GM19239 (cell line): ENCODE data around the gene REC114.
"Not testable (repeated sequence)": the region's sequence is repeated elsewhere in the genome, so short reads cannot be mapped to it uniquely, and the experiment has no call there.

Source experiments
- DNase-seq: peaks from one replicate; pipeline ENCODE4 v3.0.0; 2011; ENCODE audit warnings: low spot score; ENCODE audit not compliant: insufficient read length
- FAIRE-seq: peaks from 2 replicates; lab custom pipeline; 2011; peaks lifted over from hg19 to GRCh38; lab: Jason Lieb, UNC

REC114 gene

DNA sequence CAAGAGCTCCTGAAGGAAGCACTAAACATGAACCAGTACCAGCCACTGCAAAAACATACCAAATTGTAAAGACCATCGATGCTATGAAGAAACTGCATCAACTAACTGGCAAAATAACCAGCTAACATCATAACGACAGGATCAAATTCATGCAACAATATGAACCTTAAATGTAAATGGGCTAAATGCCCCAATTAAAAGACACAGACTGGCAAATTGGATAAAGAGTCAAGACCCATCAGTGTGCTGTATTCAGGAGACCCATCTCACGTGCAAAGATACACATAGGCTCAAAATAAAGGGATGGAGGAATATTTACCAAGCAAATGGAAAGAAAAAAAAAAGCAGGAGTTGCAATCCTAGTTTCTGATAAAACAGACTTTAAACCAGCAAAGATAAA is 7.0 kb downstream of the REC114 start:
- not testable (repeated sequence) for FAIRE-seq, DNase-seq

DNA sequence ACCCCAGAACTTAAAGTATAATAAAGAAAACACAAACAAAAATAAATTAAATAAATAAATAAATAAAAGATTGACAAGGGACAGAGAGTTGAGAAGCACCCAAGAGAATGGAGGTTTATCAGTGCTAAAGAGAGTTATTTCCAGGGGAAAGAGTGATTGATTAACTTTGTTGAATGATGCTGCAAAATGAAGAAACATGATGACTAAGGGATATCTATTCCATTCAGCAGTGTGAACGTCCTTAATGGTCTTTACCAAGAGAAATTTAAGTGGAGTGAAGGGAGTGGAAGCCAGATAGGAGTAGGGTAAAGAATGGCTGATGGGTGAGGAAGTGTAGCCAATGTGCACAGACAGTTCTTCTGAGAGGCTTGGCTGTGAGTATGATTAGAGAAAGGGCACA is 11.1 kb downstream of the REC114 start:
- FAIRE-seq (no peak), DNase-seq (no peak)

DNA sequence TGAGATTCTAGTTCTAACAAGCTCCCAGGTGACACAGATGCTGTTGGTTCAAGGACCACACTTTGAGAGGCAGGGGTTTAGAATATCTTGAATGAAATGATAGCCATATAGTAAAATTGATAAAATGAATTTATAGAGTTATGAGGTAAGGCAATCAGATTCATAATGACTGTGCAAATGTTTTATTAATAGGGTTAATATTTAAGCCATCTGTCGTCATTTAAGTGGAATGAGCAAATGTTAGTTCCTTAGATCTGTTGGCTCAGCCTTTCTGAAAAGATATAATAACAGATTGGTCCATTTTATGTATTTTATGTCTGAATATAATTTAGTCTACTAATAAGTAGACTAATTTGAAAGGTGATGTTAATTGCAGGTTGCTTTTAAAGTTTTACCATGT is 12.9 kb downstream of the REC114 start:
- no peak for FAIRE-seq
- no peak for DNase-seq

DNA sequence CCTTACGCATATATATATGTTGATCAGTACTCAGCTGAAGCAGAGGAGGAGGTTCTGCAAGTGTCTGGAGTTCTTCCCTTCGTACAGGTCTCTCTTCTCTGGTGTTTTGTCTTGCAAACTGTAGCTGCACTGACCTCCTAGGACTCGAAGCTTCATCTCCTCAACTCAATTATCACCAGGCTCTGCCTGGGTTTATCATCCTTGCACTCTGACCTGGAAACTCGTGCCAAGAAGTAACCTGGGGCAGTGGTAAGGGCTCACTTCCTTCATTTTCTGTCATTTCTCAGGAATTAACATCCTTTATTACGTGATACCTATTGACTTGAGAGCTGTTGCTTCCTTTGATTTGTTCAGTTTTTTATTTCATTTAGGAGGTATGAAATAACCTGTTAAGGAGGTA is 14.4 kb downstream of the REC114 start:
- FAIRE-seq: no peak
- DNase-seq: no peak

DNA sequence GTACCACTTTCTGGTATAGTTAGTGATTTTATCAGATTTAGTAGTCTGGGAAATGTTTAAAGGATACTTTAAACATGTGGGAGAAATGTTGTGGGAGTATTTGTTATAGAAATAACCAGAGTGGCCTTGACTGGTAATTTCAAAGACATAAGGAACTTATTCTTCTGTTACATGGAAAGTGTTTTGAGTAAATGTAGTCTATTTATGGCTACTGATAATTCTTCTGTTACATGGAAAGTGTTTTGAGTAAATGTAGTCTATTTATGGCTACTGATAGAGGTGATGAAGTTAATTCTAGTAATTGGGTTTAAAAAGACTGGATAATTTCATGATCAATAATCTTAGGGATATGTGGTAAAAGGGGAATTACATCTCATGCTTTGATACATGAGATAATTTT is 17.7 kb downstream of the REC114 start:
- FAIRE-seq (no peak), DNase-seq (no peak)

DNA sequence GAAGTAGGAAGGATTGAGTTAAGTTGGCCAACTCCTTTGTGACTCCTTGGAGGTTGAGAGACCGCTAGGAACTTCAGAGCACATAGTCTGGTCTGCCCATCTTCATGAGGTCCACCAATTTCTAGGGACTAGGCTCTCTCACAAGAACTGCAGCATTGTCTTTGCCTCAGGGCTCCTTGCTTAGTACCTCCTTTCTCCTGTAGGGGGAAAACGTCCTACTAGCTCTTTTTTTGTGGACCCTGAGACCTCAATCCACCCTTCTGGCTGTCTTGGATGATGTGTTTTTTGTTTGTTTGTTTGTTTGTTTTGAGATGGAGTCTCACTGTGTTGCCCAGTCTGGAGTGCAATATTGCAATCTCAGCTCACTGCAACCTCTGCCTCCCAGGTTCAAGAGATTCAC is 21.6 kb downstream of the REC114 start:
- FAIRE-seq (no peak), DNase-seq (peak; percentile 3)

DNA sequence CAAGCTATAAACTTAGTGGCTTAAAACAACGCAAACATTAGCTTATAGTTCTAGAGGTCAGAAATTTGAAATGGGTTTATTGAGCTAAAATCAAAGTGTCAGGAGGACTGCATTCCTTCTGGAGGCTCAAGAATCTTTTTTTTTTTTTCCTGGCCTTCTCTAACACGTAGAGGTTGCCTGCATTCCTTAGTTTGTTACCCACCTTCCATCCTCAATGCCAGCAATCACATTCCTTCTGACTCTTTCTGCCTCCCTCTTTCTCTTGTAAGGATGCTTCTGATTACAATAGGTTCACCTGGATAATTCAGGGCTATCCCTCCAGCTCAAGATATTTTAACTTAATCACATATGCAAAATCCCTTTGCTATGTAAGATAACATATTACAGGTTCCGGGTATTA is 24.8 kb downstream of the REC114 start:
- no peak for FAIRE-seq

DNA sequence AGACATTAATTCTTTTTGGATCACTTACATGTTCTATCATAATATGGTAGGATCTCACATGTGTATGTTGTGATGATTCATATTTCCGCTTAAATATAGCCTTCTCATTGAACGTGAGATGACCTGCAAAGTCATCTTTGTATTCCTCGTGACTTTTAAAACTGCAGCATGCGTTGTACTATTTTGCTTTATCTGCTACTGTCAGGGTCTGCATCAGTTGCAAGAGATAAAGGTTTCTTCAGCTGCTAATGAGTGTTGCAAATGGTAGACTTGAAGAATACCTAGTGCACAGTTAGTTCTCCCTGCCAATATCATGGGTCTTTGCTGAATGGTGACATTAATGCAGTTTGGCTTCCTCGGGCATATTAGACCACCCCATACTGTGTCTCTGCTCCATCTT is 31.8 kb downstream of the REC114 start:
- no peak for DNase-seq
- FAIRE-seq: no peak

More for the DNA sequence above, 24.8 kb downstream of the REC114 start:
- DNase-seq: no peak

DNA sequence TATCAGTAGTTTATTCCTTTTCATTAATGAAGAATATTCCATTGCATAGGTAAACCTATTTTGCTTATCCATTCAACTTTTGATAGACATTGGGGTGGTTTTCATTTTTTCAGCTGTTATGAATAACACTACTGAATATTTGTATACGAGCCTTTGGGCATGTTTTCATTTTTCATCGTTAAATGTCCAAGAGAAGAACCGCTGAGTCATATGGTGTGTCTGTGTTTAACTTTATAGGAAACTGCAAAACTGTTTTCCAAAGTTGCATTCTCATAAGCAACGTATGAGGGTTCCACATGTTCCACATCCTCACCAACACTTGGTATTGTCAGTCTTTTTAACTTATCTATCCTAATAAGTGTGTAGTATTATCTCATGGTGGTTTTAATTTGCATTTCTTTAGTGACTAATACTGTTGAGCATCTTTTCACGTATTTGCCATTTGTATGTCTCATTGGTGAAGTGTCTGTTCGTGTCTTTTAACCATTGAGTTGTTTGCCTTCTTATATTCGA is 33.8 kb downstream of the REC114 start:
- DNase-seq (no peak), FAIRE-seq (no peak)

DNA sequence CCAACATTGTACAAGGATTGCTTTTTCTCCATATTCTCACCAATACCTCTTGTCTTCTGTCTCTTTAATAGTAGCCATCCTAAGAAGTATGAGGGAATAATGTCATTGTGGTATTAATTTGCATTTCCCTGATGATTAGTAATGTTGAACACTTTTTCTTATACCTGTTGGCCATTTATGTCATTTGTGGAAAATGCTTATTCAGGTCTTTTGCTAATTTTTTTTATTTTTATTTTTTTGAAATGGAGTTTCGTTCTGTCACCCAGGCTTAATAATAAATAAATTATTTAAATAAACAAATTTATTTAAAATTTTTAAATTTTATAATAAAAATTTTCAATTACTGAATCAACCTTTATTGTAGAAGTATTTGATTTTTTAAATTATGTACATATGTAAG is 37.1 kb downstream of the REC114 start:
- no peak for DNase-seq
- FAIRE-seq: no peak

DNA sequence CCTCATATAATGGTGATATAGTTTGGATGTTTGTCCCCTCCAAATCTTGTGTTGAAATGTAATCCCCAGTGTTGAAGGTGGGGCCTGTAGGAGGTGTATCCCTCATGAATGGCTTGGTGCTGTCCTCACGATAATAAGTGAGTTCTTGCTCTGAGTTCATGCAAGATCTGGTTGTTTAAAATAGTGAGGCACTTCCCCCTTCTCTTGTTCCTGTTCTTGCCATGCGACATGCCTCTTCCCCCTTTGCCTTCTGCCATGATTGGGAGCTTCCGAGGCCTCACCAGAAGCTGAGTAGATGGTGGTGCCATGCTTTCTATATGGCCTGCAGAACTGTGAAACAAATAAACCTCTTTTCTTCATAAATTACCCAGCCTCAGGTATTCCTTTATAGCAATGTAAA is 39.2 kb downstream of the REC114 start:
- FAIRE-seq: no peak
- DNase-seq: no peak

DNA sequence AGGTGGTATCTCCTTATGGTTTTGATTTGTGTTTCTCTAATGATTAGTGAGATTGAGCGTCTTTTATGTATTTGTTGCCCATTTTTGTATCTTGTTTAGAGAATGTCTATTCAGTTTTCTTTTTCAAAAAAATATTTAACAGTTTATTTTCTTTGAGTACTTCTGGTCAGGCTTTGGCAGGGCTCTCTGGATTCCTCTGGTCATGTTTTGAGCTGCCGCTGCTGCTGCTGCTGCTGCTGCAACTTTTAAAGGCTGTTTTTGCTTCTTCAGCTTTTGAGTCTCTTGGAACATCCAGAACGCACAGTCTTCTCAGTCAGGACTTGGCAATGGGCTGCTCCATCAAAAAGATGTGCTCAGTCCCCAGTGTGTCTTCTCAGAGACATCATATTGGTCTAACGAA is 40.1 kb downstream of the REC114 start:
- no peak for FAIRE-seq
- DNase-seq: no peak

DNA sequence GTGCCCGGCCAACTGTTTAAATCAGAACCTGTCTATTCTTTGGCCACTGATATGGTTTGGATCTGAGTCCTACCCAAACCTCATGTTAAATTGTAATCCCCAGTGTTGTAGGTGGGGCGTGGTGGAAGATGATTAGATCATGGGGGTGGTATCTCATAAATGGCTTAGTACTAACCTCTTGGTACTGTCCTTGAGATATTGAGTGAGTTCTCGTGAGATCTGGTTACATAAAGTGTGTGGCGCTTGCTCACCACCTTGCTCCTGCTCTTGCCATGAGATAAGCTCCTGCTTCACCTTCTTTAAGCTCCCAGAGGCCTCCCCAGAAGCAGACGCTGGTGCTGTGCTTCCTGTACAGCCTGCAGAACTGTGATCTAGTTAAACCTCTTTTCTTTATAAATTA is 42.4 kb downstream of the REC114 start:
- FAIRE-seq: no peak
- DNase-seq: no peak

DNA sequence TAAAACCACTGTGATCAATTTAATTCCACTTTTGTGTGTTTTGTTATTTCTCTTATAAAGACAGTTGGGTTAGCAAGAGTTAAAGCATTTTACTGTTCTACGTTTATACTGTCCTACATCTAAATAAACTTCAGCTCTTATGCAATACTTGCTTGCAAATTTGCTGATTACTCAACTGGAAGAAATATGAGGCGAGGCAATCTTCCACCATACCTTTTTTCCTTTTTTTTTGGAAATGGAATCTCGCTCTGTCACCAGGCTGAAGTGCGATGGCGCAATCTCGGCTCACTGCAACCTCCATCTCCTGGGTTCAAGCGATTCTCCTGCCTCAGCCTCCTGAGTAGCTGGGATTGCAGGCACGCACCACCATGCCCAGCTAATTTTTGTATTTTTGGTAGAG is 42.9 kb downstream of the REC114 start:
- not testable (repeated sequence) for DNase-seq, FAIRE-seq

DNA sequence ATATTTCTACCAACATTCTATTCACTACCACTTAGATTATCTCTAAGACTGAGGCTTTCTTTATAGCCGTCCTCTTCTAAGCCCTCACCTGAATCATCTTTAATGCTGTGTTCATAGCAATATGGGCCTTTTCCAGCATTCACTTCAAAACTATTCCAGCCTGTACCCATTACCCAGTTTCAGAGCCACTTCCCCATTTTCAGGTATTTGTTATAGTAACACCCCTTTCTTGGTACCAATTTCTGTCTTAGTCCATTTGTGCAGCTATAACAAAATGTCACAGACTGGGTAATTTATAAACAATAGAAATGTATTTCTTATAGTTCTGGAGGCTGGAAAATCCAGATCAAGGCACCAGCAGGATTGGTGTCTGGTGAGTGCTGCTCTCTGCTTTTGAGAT is 45.7 kb downstream of the REC114 start:
- DNase-seq (no peak), FAIRE-seq (no peak)

DNA sequence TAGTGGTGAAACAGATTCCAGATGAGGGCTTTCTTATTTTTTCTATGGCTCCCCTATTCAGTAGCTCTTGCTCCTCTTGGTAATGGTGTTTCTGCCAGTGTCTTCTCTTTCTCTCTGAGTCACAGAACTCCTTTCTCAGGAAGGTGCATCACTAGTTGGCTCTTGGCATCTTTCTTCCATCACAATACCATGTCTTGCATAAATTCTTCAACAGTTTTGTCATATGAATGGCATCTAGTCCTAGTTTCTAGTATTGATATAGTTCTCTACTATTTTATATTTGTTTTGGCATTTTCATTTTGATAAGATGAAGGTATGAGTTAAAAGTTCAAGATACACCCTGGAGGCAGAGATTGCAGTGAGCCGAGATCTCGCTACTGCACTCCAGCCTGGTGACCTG is 51.0 kb downstream of the REC114 start:
- FAIRE-seq (no peak), DNase-seq (no peak)

DNA sequence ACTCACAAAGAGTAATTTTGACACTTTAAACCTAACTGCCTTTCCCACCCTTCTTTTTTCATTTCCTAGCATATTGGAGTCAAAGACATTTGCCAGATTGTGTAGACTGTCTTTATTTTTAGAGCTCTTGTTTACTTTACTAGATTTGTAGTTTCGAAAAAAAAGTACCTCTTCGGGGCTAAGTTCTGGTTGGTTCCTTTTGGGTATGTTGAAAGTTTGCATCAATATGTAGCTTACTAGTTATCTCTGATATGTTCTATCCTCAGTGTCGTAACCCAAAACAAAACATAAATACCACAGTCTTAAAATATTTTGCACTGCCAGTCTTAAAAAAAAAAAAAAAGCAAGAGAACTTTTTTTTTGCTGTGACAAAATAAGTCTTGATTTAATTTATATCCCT is 52.2 kb downstream of the REC114 start:
- DNase-seq: no peak
- no peak for FAIRE-seq

DNA sequence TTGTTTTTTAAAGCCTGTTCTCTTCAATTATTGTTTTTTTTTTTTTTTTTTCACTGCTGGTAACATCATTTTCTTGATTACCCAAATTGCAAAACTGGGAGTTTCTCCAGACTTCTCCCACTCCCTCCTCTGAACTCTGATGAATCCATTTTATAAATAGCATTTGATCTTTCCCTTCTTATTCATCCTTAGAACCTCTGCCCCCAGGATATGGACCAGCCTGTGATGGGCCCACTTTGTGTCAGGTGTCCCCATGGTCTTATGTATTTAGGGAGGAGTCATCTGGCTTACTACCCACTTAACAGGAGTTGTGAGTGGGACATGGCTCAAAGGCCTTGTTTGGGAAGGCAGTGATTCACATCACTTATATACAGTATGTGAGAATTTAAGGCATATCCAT is 57.7 kb downstream of the REC114 start:
- no peak for FAIRE-seq
- no peak for DNase-seq

DNA sequence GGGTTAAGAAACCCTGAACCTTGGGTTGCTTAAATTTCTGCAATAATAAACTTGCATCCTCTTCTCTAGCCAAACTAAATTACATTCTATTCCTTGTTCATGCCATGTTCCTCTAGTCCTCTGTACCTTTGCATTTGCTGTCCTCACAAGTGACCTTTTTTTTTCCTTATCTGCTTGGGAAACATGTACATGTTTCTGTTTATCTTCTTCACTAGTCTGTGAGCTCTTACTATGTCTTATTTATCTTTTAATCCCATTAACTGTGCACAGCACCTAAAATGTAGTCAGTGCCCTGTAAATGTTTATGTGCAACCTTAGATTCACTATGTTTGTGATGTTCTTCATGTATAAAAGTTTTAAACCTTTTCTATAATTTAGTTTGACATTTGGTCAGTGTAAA is 61.9 kb downstream of the REC114 start:
- DNase-seq (no peak), FAIRE-seq (no peak)

DNA sequence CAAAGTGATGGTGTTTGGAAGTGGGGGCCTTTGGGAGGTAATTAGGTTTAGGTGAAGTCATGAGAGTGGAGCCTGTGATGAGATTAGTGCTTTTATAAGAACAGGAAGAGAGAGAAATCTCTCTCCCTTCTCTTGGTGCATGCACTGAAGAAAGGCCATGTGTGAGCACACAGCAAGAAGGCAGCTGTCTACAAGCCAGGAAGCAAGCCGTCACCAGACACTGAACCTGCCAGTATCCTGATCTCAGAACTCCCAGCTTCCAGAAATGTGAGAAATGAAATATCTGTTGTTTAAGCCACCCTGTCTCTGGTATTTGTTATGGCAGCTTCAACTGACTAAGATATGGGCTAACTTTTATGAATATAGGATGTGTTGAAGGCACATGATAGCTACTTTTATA is 72.6 kb downstream of the REC114 start:
- DNase-seq: no peak
- FAIRE-seq: no peak

DNA sequence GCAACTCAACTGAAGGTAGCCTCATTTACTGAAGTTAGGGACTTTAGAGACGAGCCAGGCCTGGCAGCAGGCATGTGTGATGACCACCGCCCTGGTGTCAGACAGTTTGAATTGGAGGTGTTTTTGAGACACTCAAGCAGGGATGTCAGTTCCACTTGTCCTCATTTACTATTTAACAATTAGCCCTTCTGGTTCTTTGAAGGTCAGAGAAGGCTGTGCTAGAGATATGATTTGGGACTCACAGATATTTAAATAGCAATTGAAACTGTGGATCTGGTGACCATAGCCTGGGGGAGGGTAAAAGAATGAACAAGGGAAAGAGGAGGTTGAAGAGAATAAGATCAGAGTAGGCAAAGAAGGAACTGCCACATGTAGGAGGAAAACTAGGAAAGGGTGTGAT is 74.6 kb downstream of the REC114 start:
- FAIRE-seq (no peak), DNase-seq (no peak)

DNA sequence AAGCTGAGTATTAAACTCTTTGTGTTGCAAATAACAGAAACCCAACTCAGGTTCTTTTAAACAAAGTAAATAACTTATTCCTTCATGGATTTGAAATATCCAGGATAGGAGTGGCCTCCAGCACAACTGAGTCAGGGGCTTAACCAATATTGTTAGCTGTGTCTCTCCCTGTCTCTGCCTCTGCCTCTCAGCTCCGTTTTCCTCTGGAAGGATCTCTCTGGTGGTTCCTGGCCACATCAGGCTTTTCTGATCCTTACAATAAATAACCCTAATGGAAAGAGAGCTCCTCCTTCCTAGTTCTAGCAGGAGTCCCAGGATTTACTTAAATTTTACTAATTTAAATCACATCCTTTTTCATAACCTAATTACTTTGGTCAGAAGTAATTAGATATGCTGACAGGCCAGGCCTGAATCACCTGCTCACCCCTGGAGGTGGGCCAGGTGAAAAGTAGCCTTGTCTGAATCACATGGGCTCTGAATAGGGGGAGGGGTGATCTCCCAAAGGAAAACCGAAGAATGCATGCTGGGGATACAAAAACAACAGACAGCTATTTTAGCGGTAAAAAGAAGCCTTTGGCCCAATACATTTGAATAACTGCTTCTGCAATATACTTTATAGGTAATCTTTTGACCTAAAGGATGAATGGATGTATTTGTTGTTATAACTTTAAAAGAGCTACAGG is 75.4 kb downstream of the REC114 start:
- no peak for FAIRE-seq
- DNase-seq: no peak
